Measurements from ENCODE around the gene HMGXB4. TPM values are rescaled to one million over a fixed set of nuclear protein-coding genes. Genes with fewer than 3 reads are reported as not detected.

The HMGXB4 gene
- total and polyA plus RNA-seq, 9 of the 15 experiments (the other 6 are each of a cell fraction or from before 2014, with no cell fraction given): 9.9 to 31.4 (median 24.8) TPM

- TF ChIP-seq PBX2 (CRISPR knock-in tag; IDR thresholded peaks at IDR 0.05; ENCODE audit: low read depth): no peak
- TF ChIP-seq PBX2 (tag; conservative IDR thresholded peaks at IDR 0.05; ENCODE audit: low read depth): 0 out of 2 replicates have a peak, but pooled peaks have one; percentile 13
- peak; percentile 78 for TF ChIP-seq TCF3 (CRISPR knock-in tag; IDR thresholded peaks at IDR 0.05)
- peak; percentile 81; the same call in 1 of the 2 replicates for TF ChIP-seq ZBED1 (IDR thresholded peaks at IDR 0.05)
- TF ChIP-seq CTBP1 (IDR thresholded peaks at IDR 0.05; ENCODE audit: borderline replicate concordance): peak; percentile 70; the same call in 1 of the 2 replicates
- no peak for TF ChIP-seq CBX1 (IDR thresholded peaks at IDR 0.05; ENCODE audit: low read depth)
- 0 out of 2 replicates have a peak, but pooled peaks have one; percentile 43 for TF ChIP-seq L3MBTL2 (IDR thresholded peaks at IDR 0.05)
- no peak for TF ChIP-seq TSHZ1 (CRISPR knock-in tag; IDR thresholded peaks at IDR 0.05)
- TF ChIP-seq FOXK2 (conservative IDR thresholded peaks at IDR 0.05 in 1 of 2, IDR thresholded peaks at IDR 0.05 in 1 of 2; ENCODE audit: low read depth in 2 of 2): peak in 1 of 2 experiments; percentile 35; a peak in 1 of 4 replicates
- TF ChIP-seq PPARD (CRISPR knock-in tag; IDR thresholded peaks at IDR 0.05): no peak
- TF ChIP-seq ZNF444 (CRISPR knock-in tag; IDR thresholded peaks at IDR 0.05): no peak
- TF ChIP-seq CREM (IDR thresholded peaks at IDR 0.05; ENCODE audit: low read depth): peak; percentile 29; the same call in 1 of the 2 replicates
- peak; percentile 91 for TF ChIP-seq CBFA2T3 (IDR thresholded peaks at IDR 0.05)
- peak; percentile 54; the same call in 1 of the 2 replicates for TF ChIP-seq SOX6 (IDR thresholded peaks at IDR 0.05)
- TF ChIP-seq STAT5A (IDR thresholded peaks at IDR 0.05; ENCODE audit: borderline replicate concordance, low read length): peak; percentile 28; the same call in 1 of the 2 replicates
- no peak for TF ChIP-seq TRIM25 (IDR thresholded peaks at IDR 0.05; ENCODE audit: borderline replicate concordance)
- TF ChIP-seq GTF3C2 (IDR thresholded peaks at IDR 0.05; ENCODE audit: borderline replicate concordance, extremely low read depth, insufficient read length): no peak
- peak; percentile 50 for TF ChIP-seq CXXC5 (CRISPR knock-in tag; IDR thresholded peaks at IDR 0.05)
Measured at GRCh38 chr22:35209203-35209602, 48.1 kb upstream of the HMGXB4 start (continued).
